GM18502 (cell line): ENCODE data around the gene MPST.

ENCODE experiments used
- ATAC-seq: cut with Tn5 transposase; IDR thresholded peaks from one replicate; pipeline ENCODE4 v1.9.1; 2021; ENCODE audit warnings: mild to moderate bottlenecking; ENCODE audit not compliant: unreplicated experiment, poor library complexity

The MPST gene

GRCh38 chr22:37000676-37001534 is 18.6 kb upstream of the MPST start:
- ATAC-seq, result no peak

GRCh38 chr22:37001826-37002225 is 17.7 kb upstream of the MPST start:
- ATAC-seq, result no peak

GRCh38 chr22:37002633-37003032 is 16.9 kb upstream of the MPST start:
- ATAC-seq, result no peak

- no peak for ATAC-seq
Observed at GRCh38 chr22:37007651-37008050, 11.9 kb upstream of the MPST start.

GRCh38 chr22:37008365-37008764 is 11.2 kb upstream of the MPST start:
- ATAC-seq, result no peak

- ATAC-seq, result no peak
Observed at GRCh38 chr22:37009490-37009889, 10.1 kb upstream of the MPST start.

GRCh38 chr22:37010174-37010573 is 9.4 kb upstream of the MPST start:
- no peak for ATAC-seq

GRCh38 chr22:37010976-37011375 is 8.6 kb upstream of the MPST start:
- ATAC-seq, result no peak

GRCh38 chr22:37011472-37011871 is 8.1 kb upstream of the MPST start:
- no peak for ATAC-seq

- ATAC-seq, result no peak
Observed at GRCh38 chr22:37012262-37012904, 7.2 kb upstream of the MPST start.

GRCh38 chr22:37012956-37013355 is 6.6 kb upstream of the MPST start:
- ATAC-seq, result no peak

GRCh38 chr22:37014415-37014806 is 5.1 kb upstream of the MPST start:
- no peak for ATAC-seq

- ATAC-seq, result no peak
Observed at GRCh38 chr22:37014835-37015586, 4.5 kb upstream of the MPST start.

GRCh38 chr22:37015587-37015878 is 4.0 kb upstream of the MPST start:
- ATAC-seq, result no peak

GRCh38 chr22:37016134-37016910 is 3.2 kb upstream of the MPST start:
- no peak for ATAC-seq

GRCh38 chr22:37017356-37017755 is 2.2 kb upstream of the MPST start:
- ATAC-seq, result no peak

GRCh38 chr22:37018086-37018814 is 1.3 kb upstream of the MPST start:
- ATAC-seq, result no peak

GRCh38 chr22:37018815-37019308 is 680 bp upstream of the MPST start:
- peak; percentile 13 for ATAC-seq

- no peak for ATAC-seq
Observed at GRCh38 chr22:37020192-37020479, 594 bp downstream of the MPST start.

- no peak for ATAC-seq
Observed at GRCh38 chr22:37021041-37021440, 1.5 kb downstream of the MPST start.
